Caki2 (cell line): Measurements from ENCODE around the gene SCFD2. TPM values are rescaled to one million over a fixed set of nuclear protein-coding genes. Genes with fewer than 3 reads are reported as not detected.
A peak's percentile ranks its signal among the peaks of the same experiment; 100 is the strongest.

Source experiments
- DNase-seq: peaks from one replicate; pipeline ENCODE4 v3.0.0-alpha.2; 2015; ENCODE audit warnings: low read depth
- in situ Hi-C: cut with HindIII; loops from 2 replicates; pipeline ENCODE4 v1.10.0; 2016; ENCODE audit warnings: low sequenced_read_pairs, low pct_unique_long_range_greater_than_20kb, mixed read lengths
- total RNA-seq: library from RNA; depleted of rRNA; stranded (reverse); fragments of >200 nt; shearing (Covaris generic); gene quantifications from 2 replicates; pipeline ENCODE4 v1.2.3, GENCODE V29; 2014; ENCODE audit warnings: low replicate concordance

The SCFD2 gene
- total RNA-seq, 1 experiment from 2014 or later = 19.0 TPM

- no peak for DNase-seq
- in situ Hi-C loops = no loop called here
Observed at GRCh38 chr4:52914051-52914605, 451.7 kb downstream of the SCFD2 start.

- DNase-seq = no peak
- in situ Hi-C loops = no loop called here
Observed at GRCh38 chr4:52912608-52913007, 453.3 kb downstream of the SCFD2 start.

- DNase-seq = peak; percentile 42
- in situ Hi-C loops = no loop called here
Observed at GRCh38 chr4:52911684-52912294, 454.1 kb downstream of the SCFD2 start.

- DNase-seq = no peak
Observed at GRCh38 chr4:52910115-52910514, 455.7 kb downstream of the SCFD2 start.

GRCh38 chr4:52907510-52907909, 458.4 kb downstream of the SCFD2 start:
- no peak for DNase-seq
- in situ Hi-C loops = no loop called here

More at GRCh38 chr4:52910115-52910514, 455.7 kb downstream of the SCFD2 start:
- in situ Hi-C loops = no loop called here

- peak; percentile 40 for DNase-seq
Observed at GRCh38 chr4:52904421-52904820, 461.4 kb downstream of the SCFD2 start.

GRCh38 chr4:52903273-52903672, 462.6 kb downstream of the SCFD2 start:
- in situ Hi-C loops = no loop called here
- DNase-seq = no peak

More at GRCh38 chr4:52904421-52904820, 461.4 kb downstream of the SCFD2 start:
- in situ Hi-C loops = no loop called here

GRCh38 chr4:52894443-52894842, 471.4 kb downstream of the SCFD2 start:
- in situ Hi-C loops = no loop called here
- no peak for DNase-seq

GRCh38 chr4:52892880-52893279, 473.0 kb downstream of the SCFD2 start:
- no peak for DNase-seq
- in situ Hi-C loops = no loop called here

GRCh38 chr4:52891743-52892142, 474.1 kb downstream of the SCFD2 start:
- no peak for DNase-seq
- in situ Hi-C loops = no loop called here

GRCh38 chr4:52890521-52890791, 475.4 kb downstream of the SCFD2 start:
- in situ Hi-C loops = no loop called here
- no peak for DNase-seq

GRCh38 chr4:52889778-52890520, 475.9 kb downstream of the SCFD2 start:
- no peak for DNase-seq
- in situ Hi-C loops = no loop called here

- in situ Hi-C loops = no loop called here
- DNase-seq = no peak
Observed at GRCh38 chr4:52889354-52889753, 476.5 kb downstream of the SCFD2 start.

GRCh38 chr4:52884994-52885393, 480.9 kb downstream of the SCFD2 start:
- DNase-seq = no peak
- in situ Hi-C loops = no loop called here

GRCh38 chr4:52883707-52884669, 481.9 kb downstream of the SCFD2 start:
- no peak for DNase-seq
- in situ Hi-C loops = no loop called here

GRCh38 chr4:52883183-52883621, 482.7 kb downstream of the SCFD2 start:
- DNase-seq = no peak
- in situ Hi-C loops = no loop called here

GRCh38 chr4:52880994-52881393, 484.9 kb downstream of the SCFD2 start:
- in situ Hi-C loops = no loop called here
- no peak for DNase-seq

- in situ Hi-C loops = no loop called here
- DNase-seq = no peak
Observed at GRCh38 chr4:52879471-52879870, 486.4 kb downstream of the SCFD2 start.

- no peak for DNase-seq
- in situ Hi-C loops = no loop called here
Observed at GRCh38 chr4:52877694-52878093, 488.2 kb downstream of the SCFD2 start.
